Glutamatergic neuron (in vitro differentiated cells): Measurements from ENCODE around the gene PTCD3. TPM values are rescaled to one million over a fixed set of nuclear protein-coding genes. Genes with fewer than 3 reads are reported as not detected.

Source experiments
- DNase-seq: peaks from one replicate; pipeline ENCODE4 v3.0.0; 2022
- H3K27ac Mint-ChIP-seq: one replicate; pipeline ENCODE4 v1.8.0; 2020; ENCODE audit warnings: mild to moderate bottlenecking, mixed read lengths, inconsistent platforms; ENCODE audit not compliant: unreplicated experiment
- H3K27me3 Mint-ChIP-seq: one replicate; pipeline ENCODE4 v1.8.0; 2020; ENCODE audit warnings: mild to moderate bottlenecking, moderate library complexity, mixed read lengths, inconsistent platforms; ENCODE audit not compliant: unreplicated experiment
- H3K36me3 Mint-ChIP-seq: one replicate; pipeline ENCODE4 v1.8.0; 2020; ENCODE audit warnings: mild to moderate bottlenecking, mixed read lengths, inconsistent platforms; ENCODE audit not compliant: unreplicated experiment
- H3K4me1 Mint-ChIP-seq: one replicate; pipeline ENCODE4 v1.8.0; 2020; ENCODE audit warnings: mild to moderate bottlenecking, low read depth, mixed read lengths, inconsistent platforms; ENCODE audit not compliant: unreplicated experiment
- H3K4me3 Mint-ChIP-seq: one replicate; pipeline ENCODE4 v1.8.0; 2020; ENCODE audit warnings: mild to moderate bottlenecking, mixed read lengths, inconsistent platforms; ENCODE audit not compliant: unreplicated experiment
- H3K9me3 Mint-ChIP-seq: one replicate; pipeline ENCODE4 v1.8.0; 2020; ENCODE audit warnings: mild to moderate bottlenecking, moderate library complexity, mixed read lengths, inconsistent platforms; ENCODE audit not compliant: unreplicated experiment
- total RNA-seq: library from RNA; stranded (reverse); fragmentation: NEBNext Ultra II Directional; extraction: Animal tissue kit (Norgen Biotek cat#: 25700); gene quantifications from one replicate; pipeline ENCODE4 v1.2.1, GENCODE V29; 2021; ENCODE audit not compliant: unreplicated experiment
- TF ChIP-seq, protein P1 (sequence below): fragments of 200-600 bp; sonication (generic); IDR thresholded peaks from one replicate; pipeline ENCODE4 v1.5.0; 2021; ENCODE audit not compliant: partially characterized antibody, unreplicated experiment

Gene PTCD3
- total RNA-seq, 1 donor from 2014 or later, result 104 TPM

DNA sequence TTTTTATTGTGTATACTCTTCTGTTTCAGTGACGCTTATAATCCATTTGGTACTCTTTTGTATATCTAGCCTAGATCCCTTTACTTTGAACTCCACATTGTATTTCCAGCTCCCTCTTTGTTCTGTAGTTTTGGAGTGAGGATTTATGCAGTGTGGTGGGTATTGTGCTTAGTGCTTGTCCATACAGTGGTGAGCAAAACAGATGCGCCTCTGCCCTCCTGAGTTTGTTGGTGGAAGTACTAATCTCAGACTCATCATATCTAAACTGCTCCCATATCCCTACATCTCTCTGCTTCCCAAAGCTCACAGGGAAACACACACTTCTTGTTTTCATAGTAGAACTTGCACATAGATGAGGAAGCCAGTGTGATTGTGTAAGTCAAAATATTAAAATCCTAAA is 12.1 kb downstream of the PTCD3 start:
- H3K4me3 Mint-ChIP-seq, result no peak overlapping the region
- no peak for DNase-seq
- H3K27me3 Mint-ChIP-seq, result peaks cover 4% of the 10 kb centered on the region
- H3K36me3 Mint-ChIP-seq, result peaks cover 4% of the 10 kb centered on the region
- H3K27ac Mint-ChIP-seq, result no peak overlapping the region
- H3K4me1 Mint-ChIP-seq, result no peaks in the 10 kb centered on the region
- TF ChIP-seq, protein P1, sequence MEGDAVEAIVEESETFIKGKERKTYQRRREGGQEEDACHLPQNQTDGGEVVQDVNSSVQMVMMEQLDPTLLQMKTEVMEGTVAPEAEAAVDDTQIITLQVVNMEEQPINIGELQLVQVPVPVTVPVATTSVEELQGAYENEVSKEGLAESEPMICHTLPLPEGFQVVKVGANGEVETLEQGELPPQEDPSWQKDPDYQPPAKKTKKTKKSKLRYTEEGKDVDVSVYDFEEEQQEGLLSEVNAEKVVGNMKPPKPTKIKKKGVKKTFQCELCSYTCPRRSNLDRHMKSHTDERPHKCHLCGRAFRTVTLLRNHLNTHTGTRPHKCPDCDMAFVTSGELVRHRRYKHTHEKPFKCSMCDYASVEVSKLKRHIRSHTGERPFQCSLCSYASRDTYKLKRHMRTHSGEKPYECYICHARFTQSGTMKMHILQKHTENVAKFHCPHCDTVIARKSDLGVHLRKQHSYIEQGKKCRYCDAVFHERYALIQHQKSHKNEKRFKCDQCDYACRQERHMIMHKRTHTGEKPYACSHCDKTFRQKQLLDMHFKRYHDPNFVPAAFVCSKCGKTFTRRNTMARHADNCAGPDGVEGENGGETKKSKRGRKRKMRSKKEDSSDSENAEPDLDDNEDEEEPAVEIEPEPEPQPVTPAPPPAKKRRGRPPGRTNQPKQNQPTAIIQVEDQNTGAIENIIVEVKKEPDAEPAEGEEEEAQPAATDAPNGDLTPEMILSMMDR, result no peak
- H3K9me3 Mint-ChIP-seq, result no peaks in the 10 kb centered on the region

DNA sequence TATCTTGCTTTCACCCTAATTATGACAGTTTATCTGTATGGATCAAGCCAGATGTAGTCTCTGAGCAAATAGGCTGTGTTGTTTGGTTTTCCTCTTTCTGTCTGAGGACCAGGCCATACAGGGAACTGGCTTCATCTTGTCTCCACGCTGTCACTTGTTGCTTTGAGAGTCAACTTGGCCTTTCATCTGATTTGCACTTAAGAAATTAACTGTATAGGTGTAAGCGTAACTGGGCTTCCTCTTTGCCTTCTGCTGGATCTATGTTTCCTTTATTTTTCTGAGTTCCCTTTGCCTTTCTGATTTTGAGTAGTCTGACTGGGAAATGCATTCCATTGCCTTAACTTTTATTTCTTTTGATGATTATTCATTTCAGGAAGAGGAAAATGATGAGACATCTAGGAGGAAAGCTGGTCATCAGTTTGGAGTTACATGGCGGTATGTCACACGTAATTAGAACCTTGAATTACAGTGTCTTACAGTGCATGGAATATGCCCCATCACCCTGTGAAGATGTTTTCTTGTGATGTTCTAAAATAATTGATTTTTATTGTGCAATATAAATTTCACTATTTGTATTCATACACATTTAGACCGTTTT is 17.4 kb downstream of the PTCD3 start:
- DNase-seq, result no peak
- Mint-ChIP-seq H3K4me1 (no peaks in the 10 kb centered on the region), H3K36me3 (no peaks in the 10 kb centered on the region), H3K4me3 (no peak overlapping the region), H3K27ac (no peak overlapping the region), H3K27me3 (no peaks in the 10 kb centered on the region), H3K9me3 (no peaks in the 10 kb centered on the region)
- TF ChIP-seq, protein P1, result no peak

DNA sequence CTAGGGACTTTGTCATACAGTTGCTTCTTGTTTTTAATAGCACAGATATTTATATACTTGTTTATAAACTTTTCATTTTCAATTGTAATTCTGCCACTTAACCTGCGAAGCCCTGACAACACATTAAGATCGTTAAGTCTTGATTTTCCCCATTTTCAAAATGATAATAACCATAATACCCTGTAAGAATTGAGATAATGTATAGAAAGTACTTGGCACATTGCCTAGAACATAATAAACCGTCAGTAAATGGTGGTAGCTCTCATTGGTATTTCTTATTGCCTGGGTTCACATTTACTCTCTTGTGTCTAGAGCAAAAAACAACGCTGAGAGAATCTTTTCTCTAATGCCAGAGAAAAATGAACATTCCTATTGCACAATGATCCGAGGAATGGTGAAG is 18.6 kb downstream of the PTCD3 start:
- DNase-seq, result no peak
- Mint-ChIP-seq H3K4me3 (no peak overlapping the region), H3K27ac (no peak overlapping the region), H3K4me1 (no peaks in the 10 kb centered on the region), H3K9me3 (no peaks in the 10 kb centered on the region), H3K36me3 (no peaks in the 10 kb centered on the region), H3K27me3 (no peaks in the 10 kb centered on the region)
- TF ChIP-seq, protein P1, result no peak

DNA sequence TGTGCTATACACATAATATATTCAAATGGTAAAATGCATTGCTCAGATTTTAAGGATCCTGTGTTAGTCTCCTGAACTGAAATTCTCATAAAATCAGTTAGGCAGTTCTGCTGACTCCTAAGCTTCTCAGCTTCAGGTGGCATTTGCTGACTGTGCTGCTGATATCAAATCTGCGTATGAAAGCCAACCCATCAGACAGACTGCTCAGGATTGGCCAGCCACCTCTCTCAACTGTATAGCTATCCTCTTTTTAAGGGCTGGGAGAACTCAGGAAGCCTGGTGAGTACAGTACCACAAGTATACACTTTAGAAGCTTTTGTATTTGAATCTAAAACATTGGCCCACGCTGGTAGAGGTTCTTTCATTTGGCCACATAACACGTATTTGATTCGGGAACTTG is 28.7 kb downstream of the PTCD3 start:
- no peak overlapping the region for H3K4me3 Mint-ChIP-seq
- H3K36me3 Mint-ChIP-seq, result no peaks in the 10 kb centered on the region
- H3K27me3 Mint-ChIP-seq, result no peaks in the 10 kb centered on the region
- DNase-seq, result no peak
- H3K27ac Mint-ChIP-seq, result no peak overlapping the region
- no peaks in the 10 kb centered on the region for H3K9me3 Mint-ChIP-seq
- no peaks in the 10 kb centered on the region for H3K4me1 Mint-ChIP-seq
- TF ChIP-seq, protein P1, result no peak

DNA sequence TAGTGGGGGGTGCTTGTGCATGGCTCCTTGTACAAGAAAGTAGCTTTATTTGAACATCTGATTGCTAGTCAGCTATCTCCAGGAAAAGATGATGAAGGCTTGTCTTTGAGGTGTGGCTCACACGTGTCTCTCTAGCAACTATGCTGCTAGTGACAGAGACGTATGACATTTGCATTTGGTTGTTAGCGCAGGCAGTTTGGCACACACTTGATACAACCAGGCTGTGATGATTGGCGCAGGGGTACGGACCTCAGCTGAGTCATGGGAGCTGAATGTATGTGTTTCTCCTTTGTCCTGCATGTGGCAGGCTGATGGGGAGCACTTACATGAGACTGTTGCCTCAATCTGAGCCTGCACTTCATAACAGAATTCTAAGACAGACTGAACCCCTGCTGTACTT is 29.6 kb downstream of the PTCD3 start:
- no peaks in the 10 kb centered on the region for H3K27me3 Mint-ChIP-seq
- no peak overlapping the region for H3K4me3 Mint-ChIP-seq
- H3K4me1 Mint-ChIP-seq, result no peaks in the 10 kb centered on the region
- TF ChIP-seq, protein P1, result no peak
- no peak for DNase-seq
- H3K27ac Mint-ChIP-seq, result no peak overlapping the region
- H3K9me3 Mint-ChIP-seq, result no peaks in the 10 kb centered on the region
- no peaks in the 10 kb centered on the region for H3K36me3 Mint-ChIP-seq
